Endothelial cell (in vitro differentiated cells): ENCODE results near the gene NHS. TPM values are rescaled to one million over a fixed set of nuclear protein-coding genes. Genes with fewer than 3 reads are reported as not detected.

Experiments
- DNase-seq: peaks from one replicate; pipeline ENCODE4 v3.0.0; 2021; ENCODE audit warnings: low spot score
- H3K27ac Mint-ChIP-seq: one replicate; pipeline ENCODE4 v1.8.0; 2021; ENCODE audit warnings: mixed read lengths, inconsistent platforms; ENCODE audit not compliant: unreplicated experiment
- H3K27me3 Mint-ChIP-seq: one replicate; pipeline ENCODE4 v1.8.0; 2021; ENCODE audit warnings: mild to moderate bottlenecking, moderate library complexity, mixed read lengths, inconsistent platforms; ENCODE audit not compliant: unreplicated experiment
- H3K36me3 Mint-ChIP-seq: one replicate; pipeline ENCODE4 v1.8.0; 2021; ENCODE audit warnings: mild to moderate bottlenecking, low read depth, mixed read lengths, inconsistent platforms; ENCODE audit not compliant: unreplicated experiment
- H3K4me1 Mint-ChIP-seq: one replicate; pipeline ENCODE4 v1.8.0; 2021; ENCODE audit warnings: mild to moderate bottlenecking, mixed read lengths, inconsistent platforms; ENCODE audit not compliant: unreplicated experiment
- H3K4me3 Mint-ChIP-seq: one replicate; pipeline ENCODE4 v1.8.0; 2021; ENCODE audit warnings: mild to moderate bottlenecking, mixed read lengths, inconsistent platforms; ENCODE audit not compliant: unreplicated experiment
- H3K9me3 Mint-ChIP-seq: one replicate; pipeline ENCODE4 v1.8.0; 2021; ENCODE audit warnings: mixed read lengths, inconsistent platforms; ENCODE audit not compliant: unreplicated experiment
- CTCF ChIP-seq: fragments of 200-600 bp; sonication (generic); IDR thresholded peaks from one replicate; pipeline ENCODE4 v1.5.0; 2021; ENCODE audit warnings: antibody characterized with exemption; ENCODE audit not compliant: unreplicated experiment
- total RNA-seq: library from RNA; stranded (reverse); fragmentation: NEBNext Ultra II Directional; extraction: Animal tissue kit (Norgen Biotek cat#: 25700); gene quantifications from one replicate; pipeline ENCODE4 v1.2.1, GENCODE V29; 2021; ENCODE audit not compliant: unreplicated experiment

The NHS gene
- total RNA-seq, 1 donor from 2014 or later, result 5.3 TPM

GRCh38 chrX:17449866-17450265, 74.9 kb downstream of the NHS start:
- no peak overlapping the region for H3K27ac Mint-ChIP-seq
- H3K9me3 Mint-ChIP-seq, result no peaks in the 10 kb centered on the region
- H3K36me3 Mint-ChIP-seq, result no peaks in the 10 kb centered on the region
- H3K4me3 Mint-ChIP-seq, result no peak overlapping the region
- DNase-seq, result no peak
- H3K4me1 Mint-ChIP-seq, result peaks cover 12% of the 10 kb centered on the region
- no peaks in the 10 kb centered on the region for H3K27me3 Mint-ChIP-seq
- no peak for TF ChIP-seq CTCF

GRCh38 chrX:17453788-17454187, 78.8 kb downstream of the NHS start:
- Mint-ChIP-seq H3K9me3 (no peaks in the 10 kb centered on the region), H3K36me3 (no peaks in the 10 kb centered on the region), H3K27me3 (no peaks in the 10 kb centered on the region), H3K4me1 (no peaks in the 10 kb centered on the region), H3K27ac (no peak overlapping the region), H3K4me3 (no peak overlapping the region)
- TF ChIP-seq CTCF, result no peak
- DNase-seq, result no peak

- H3K27ac Mint-ChIP-seq, result no peak overlapping the region
- H3K9me3 Mint-ChIP-seq, result no peaks in the 10 kb centered on the region
- DNase-seq, result no peak
- TF ChIP-seq CTCF, result no peak
- no peaks in the 10 kb centered on the region for H3K27me3 Mint-ChIP-seq
- no peaks in the 10 kb centered on the region for H3K36me3 Mint-ChIP-seq
- no peak overlapping the region for H3K4me3 Mint-ChIP-seq
- H3K4me1 Mint-ChIP-seq, result peaks cover 9% of the 10 kb centered on the region
Observed at GRCh38 chrX:17456526-17456925, 81.5 kb downstream of the NHS start.

- DNase-seq, result no peak
- Mint-ChIP-seq H3K4me1 (peaks cover 9% of the 10 kb centered on the region), H3K27me3 (no peaks in the 10 kb centered on the region), H3K27ac (no peak overlapping the region), H3K36me3 (no peaks in the 10 kb centered on the region), H3K9me3 (no peaks in the 10 kb centered on the region), H3K4me3 (no peak overlapping the region)
- TF ChIP-seq CTCF, result no peak
Observed at GRCh38 chrX:17459008-17459611, 84.1 kb downstream of the NHS start.

- Mint-ChIP-seq H3K9me3 (no peaks in the 10 kb centered on the region), H3K4me1 (peaks cover 9% of the 10 kb centered on the region), H3K27ac (no peak overlapping the region), H3K27me3 (no peaks in the 10 kb centered on the region), H3K4me3 (no peak overlapping the region), H3K36me3 (no peaks in the 10 kb centered on the region)
- DNase-seq, result no peak
- no peak for TF ChIP-seq CTCF
Observed at GRCh38 chrX:17459661-17460060, 84.7 kb downstream of the NHS start.
